SK-N-SH (cell line): ENCODE data around the gene LAMA4.

Experiments
- CHD2 ChIP-seq: fragments of 150-350 bp; IDR thresholded peaks from 2 replicates; pipeline ENCODE4 v1.6.1; 2018; ENCODE audit warnings: low read length; ENCODE audit not compliant: partially characterized antibody
- CTCF ChIP-seq: fragments of 200-600 bp; sonication (generic); IDR thresholded peaks from 2 replicates; pipeline ENCODE4 v1.6.1; 2017; ENCODE audit warnings: antibody characterized with exemption, mild to moderate bottlenecking, moderate library complexity
- POLR2AphosphoS5 ChIP-seq: IDR thresholded peaks from 2 replicates; pipeline ENCODE4 v1.6.1; 2012; ENCODE audit warnings: low read depth, low read length
- RCOR1 ChIP-seq: fragments of 150-350 bp; IDR thresholded peaks from 2 replicates; pipeline ENCODE4 v1.6.1; 2017; ENCODE audit warnings: antibody characterized with exemption, low read length
- USF1 ChIP-seq: IDR thresholded peaks from 2 replicates; pipeline ENCODE4 v1.4.0; 2012; ENCODE audit warnings: low read depth, borderline replicate concordance
- USF2 ChIP-seq: fragments of 150-350 bp; IDR thresholded peaks from 2 replicates; pipeline ENCODE4 v1.6.1; 2017; ENCODE audit warnings: antibody characterized with exemption, low read length, low read depth, borderline replicate concordance

GRCh38 chr6:112214739-112215269 lies 39.6 kb downstream of the LAMA4 start:
- no peak for TF ChIP-seq RCOR1
- no peak for TF ChIP-seq POLR2AphosphoS5
- no peak for TF ChIP-seq CTCF
- TF ChIP-seq CHD2: no peak
- no peak for TF ChIP-seq USF1
- no peak for TF ChIP-seq USF2
